ENCODE results near the gene MRPL51. TPM values are rescaled to one million over a fixed set of nuclear protein-coding genes. Genes with fewer than 3 reads are reported as not detected.
A peak's percentile ranks its signal among the peaks of the same experiment; 100 is the strongest.

Gene MRPL51
- polyA plus RNA-seq, 1 donor from 2014 or later: 117 TPM

- Histone ChIP-seq H2AFZ (ENCODE audit: low read depth, low read length) (peak within 1 kb of the TSS; percentile 80), H3K27ac (ENCODE audit: low read length) (no peak within 1 kb of the TSS), H3K36me3 (ENCODE audit: insufficient read depth, low read length) (no peaks in the 10 kb centered on the region), H3K9me3 (ENCODE audit: low read length) (no peaks in the 10 kb centered on the region), H3K4me3 (ENCODE audit: low read length) (peak within 1 kb of the TSS; percentile 80), H3K79me2 (replicated peaks; ENCODE audit: insufficient read depth, low read length) (no peaks in the 10 kb centered on the region), H4K20me1 (ENCODE audit: insufficient read depth) (no peaks in the 10 kb centered on the region), H3K9me2 (ENCODE audit: insufficient read depth, low read length) (no peaks in the 10 kb centered on the region), H3F3A (ENCODE audit: insufficient read depth, low read length, poor library complexity, severe bottlenecking) (no peaks in the 10 kb centered on the region), H3K4me2 (ENCODE audit: low read length) (peak within 1 kb of the TSS; percentile 80), H3K9ac (ENCODE audit: low read length) (peak within 1 kb of the TSS; percentile 57), H3K27me3 (ENCODE audit: insufficient read depth, low read depth, low read length) (no peaks in the 10 kb centered on the region)
- TF ChIP-seq MXI1 (conservative IDR thresholded peaks at IDR 0.05; ENCODE audit: poor library complexity, severe bottlenecking) (peak; percentile 64), POLR2AphosphoS5 (IDR thresholded peaks at IDR 0.05) (peak; percentile 71), TAF1 (IDR thresholded peaks at IDR 0.05; ENCODE audit: low read depth) (peak; percentile 50), EZH2 (IDR thresholded peaks at IDR 0.05; ENCODE audit: borderline replicate concordance, insufficient read depth, low read length, poor library complexity, severe bottlenecking) (no peak), CTCF (IDR thresholded peaks at IDR 0.05; ENCODE audit: poor library complexity, severe bottlenecking) (peak; percentile 23), SMC3 (conservative IDR thresholded peaks at IDR 0.05; ENCODE audit: poor library complexity) (peak; percentile 13), RAD21 (conservative IDR thresholded peaks at IDR 0.05) (no peak), EP300 (conservative IDR thresholded peaks at IDR 0.05; ENCODE audit: poor library complexity, severe bottlenecking) (peak; percentile 26)
- TF ChIP-seq, protein P1, sequence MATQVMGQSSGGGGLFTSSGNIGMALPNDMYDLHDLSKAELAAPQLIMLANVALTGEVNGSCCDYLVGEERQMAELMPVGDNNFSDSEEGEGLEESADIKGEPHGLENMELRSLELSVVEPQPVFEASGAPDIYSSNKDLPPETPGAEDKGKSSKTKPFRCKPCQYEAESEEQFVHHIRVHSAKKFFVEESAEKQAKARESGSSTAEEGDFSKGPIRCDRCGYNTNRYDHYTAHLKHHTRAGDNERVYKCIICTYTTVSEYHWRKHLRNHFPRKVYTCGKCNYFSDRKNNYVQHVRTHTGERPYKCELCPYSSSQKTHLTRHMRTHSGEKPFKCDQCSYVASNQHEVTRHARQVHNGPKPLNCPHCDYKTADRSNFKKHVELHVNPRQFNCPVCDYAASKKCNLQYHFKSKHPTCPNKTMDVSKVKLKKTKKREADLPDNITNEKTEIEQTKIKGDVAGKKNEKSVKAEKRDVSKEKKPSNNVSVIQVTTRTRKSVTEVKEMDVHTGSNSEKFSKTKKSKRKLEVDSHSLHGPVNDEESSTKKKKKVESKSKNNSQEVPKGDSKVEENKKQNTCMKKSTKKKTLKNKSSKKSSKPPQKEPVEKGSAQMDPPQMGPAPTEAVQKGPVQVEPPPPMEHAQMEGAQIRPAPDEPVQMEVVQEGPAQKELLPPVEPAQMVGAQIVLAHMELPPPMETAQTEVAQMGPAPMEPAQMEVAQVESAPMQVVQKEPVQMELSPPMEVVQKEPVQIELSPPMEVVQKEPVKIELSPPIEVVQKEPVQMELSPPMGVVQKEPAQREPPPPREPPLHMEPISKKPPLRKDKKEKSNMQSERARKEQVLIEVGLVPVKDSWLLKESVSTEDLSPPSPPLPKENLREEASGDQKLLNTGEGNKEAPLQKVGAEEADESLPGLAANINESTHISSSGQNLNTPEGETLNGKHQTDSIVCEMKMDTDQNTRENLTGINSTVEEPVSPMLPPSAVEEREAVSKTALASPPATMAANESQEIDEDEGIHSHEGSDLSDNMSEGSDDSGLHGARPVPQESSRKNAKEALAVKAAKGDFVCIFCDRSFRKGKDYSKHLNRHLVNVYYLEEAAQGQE (IDR thresholded peaks at IDR 0.05; ENCODE audit: borderline replicate concordance): peak; percentile 29
Observed at GRCh38 chr12:6470375-6471163, 22.5 kb downstream of the MRPL51 start, which contains the start of gene VAMP1. VAMP1 (minus strand) TSS chr12:6470677; CDS start chr12:6470531, 146 bp downstream.

DNA sequence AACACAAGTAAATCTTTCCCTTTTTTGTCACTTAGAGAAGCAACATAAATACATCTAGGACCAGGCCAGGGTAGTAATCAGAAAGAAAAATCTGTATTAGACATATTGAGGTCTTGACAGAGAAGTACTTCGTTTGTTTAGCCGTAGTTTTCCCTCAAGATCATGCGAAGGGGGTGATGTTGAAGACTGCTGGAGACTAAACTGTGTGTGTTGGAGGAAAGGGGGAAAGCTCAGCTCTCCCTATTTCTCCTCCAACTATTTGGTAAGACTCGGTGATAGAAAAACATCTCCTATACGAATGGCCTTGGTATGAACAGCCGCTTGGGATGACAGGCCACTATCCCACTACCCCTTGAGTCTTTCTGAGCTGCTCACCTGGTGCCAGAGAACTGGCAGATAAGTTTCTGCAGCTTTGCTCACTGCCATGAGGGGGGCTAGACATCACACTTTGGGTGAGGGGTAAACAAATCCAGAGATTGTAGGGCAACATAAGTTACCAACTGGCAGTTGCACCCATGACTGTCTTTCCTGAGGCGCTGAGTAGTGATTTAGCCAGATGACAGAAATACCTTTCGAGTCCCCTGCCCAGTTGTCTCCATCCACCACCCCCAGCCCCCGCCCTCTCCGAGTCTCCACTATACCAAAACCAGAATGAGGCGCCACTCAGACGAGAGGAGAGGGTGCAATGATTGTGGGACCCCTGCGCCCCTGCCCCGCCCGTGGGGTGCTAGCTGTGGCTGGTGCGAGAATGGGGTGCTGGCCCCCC is 23.3 kb downstream of the MRPL51 start:
- peak overlapping the region; percentile 57 for H3K9ac ChIP-seq (ENCODE audit: low read length)
- no peaks in the 10 kb centered on the region for H3K9me3 ChIP-seq (ENCODE audit: low read length)
- H3K9me2 ChIP-seq (ENCODE audit: insufficient read depth, low read length): no peaks in the 10 kb centered on the region
- H3K4me3 ChIP-seq (ENCODE audit: low read length): peak overlapping the region; percentile 80
- TF ChIP-seq RAD21 (conservative IDR thresholded peaks at IDR 0.05) (no peak), EZH2 (IDR thresholded peaks at IDR 0.05; ENCODE audit: borderline replicate concordance, insufficient read depth, low read length, poor library complexity, severe bottlenecking) (no peak), EP300 (conservative IDR thresholded peaks at IDR 0.05; ENCODE audit: poor library complexity, severe bottlenecking) (no peak), SMC3 (conservative IDR thresholded peaks at IDR 0.05; ENCODE audit: poor library complexity) (no peak), POLR2AphosphoS5 (IDR thresholded peaks at IDR 0.05) (no peak), TAF1 (IDR thresholded peaks at IDR 0.05; ENCODE audit: low read depth) (no peak), MXI1 (conservative IDR thresholded peaks at IDR 0.05; ENCODE audit: poor library complexity, severe bottlenecking) (no peak), CTCF (IDR thresholded peaks at IDR 0.05; ENCODE audit: poor library complexity, severe bottlenecking) (no peak)
- TF ChIP-seq, protein P1 (IDR thresholded peaks at IDR 0.05; ENCODE audit: borderline replicate concordance): no peak
- H2AFZ ChIP-seq (ENCODE audit: low read depth, low read length): peak overlapping the region; percentile 80
- no peaks in the 10 kb centered on the region for H3K36me3 ChIP-seq (ENCODE audit: insufficient read depth, low read length)
- H4K20me1 ChIP-seq (ENCODE audit: insufficient read depth): no peaks in the 10 kb centered on the region
- H3K27ac ChIP-seq (ENCODE audit: low read length): no peak overlapping the region
- peak overlapping the region; percentile 80 for H3K4me2 ChIP-seq (ENCODE audit: low read length)
- H3K79me2 ChIP-seq (replicated peaks; ENCODE audit: insufficient read depth, low read length): no peaks in the 10 kb centered on the region
- H3F3A ChIP-seq (ENCODE audit: insufficient read depth, low read length, poor library complexity, severe bottlenecking): no peaks in the 10 kb centered on the region
- no peaks in the 10 kb centered on the region for H3K27me3 ChIP-seq (ENCODE audit: insufficient read depth, low read depth, low read length)

Data from neural cell (in vitro differentiated cells).